GM21619 (cell line): Measurements from ENCODE around the gene DLK2.
"Not testable (repeated sequence)": the region's sequence is repeated elsewhere in the genome, so short reads cannot be mapped to it uniquely, and the experiment has no call there.

ENCODE experiments used
- ATAC-seq: cut with Tn5 transposase; IDR thresholded peaks from one replicate; pipeline ENCODE4 v1.9.1; 2021; ENCODE audit not compliant: unreplicated experiment

The DLK2 gene, protein sequence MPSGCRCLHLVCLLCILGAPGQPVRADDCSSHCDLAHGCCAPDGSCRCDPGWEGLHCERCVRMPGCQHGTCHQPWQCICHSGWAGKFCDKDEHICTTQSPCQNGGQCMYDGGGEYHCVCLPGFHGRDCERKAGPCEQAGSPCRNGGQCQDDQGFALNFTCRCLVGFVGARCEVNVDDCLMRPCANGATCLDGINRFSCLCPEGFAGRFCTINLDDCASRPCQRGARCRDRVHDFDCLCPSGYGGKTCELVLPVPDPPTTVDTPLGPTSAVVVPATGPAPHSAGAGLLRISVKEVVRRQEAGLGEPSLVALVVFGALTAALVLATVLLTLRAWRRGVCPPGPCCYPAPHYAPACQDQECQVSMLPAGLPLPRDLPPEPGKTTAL

DNA sequence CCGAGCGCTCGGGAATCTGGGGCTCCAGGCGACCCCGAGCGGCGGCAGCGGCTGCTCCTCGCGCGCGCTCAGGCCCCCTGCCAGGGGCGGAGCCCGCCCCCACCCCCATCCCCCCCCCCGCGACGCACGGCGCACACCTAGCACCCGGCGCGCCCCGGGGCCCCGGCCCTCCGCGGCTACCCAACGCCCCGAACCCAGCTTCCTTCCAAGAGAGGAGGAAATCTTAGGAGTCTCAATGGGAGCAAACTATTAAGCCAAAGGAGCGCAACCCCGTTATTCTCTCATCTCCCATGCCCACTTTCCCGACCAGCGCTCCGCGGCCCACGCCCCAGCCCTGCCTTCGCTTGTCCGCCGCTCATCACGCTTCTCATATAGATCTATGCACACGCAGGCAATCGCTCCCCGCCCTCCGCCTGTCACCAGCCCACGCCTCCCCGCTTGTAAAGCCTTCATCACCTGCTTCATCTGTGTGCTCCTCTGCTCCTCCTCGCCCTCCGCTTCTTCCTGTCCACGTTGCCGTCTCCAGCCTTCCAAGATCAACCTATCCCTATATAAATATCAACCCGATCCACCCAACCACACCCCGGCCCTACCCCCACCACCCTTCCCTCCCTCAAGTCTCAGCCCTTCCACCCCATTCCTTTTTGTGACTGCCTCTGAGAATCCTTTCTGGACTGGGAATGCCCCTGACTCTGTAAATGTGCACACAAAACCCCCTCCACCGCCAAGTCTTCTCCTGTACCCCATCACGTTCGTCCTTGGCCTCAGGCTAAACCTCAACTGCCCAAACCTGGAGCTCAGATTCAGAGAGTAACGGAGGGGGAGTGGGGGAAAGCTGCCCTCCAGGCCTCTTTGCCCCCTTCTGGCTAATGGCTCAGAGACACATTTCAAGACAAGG lies at the start of gene DLK2:
Gene DLK2 (minus strand): TSS at position 18 of the 898 bp plus-strand sequence. CDS start 723 bp downstream, outside the sequence.
- no peak for ATAC-seq

DNA sequence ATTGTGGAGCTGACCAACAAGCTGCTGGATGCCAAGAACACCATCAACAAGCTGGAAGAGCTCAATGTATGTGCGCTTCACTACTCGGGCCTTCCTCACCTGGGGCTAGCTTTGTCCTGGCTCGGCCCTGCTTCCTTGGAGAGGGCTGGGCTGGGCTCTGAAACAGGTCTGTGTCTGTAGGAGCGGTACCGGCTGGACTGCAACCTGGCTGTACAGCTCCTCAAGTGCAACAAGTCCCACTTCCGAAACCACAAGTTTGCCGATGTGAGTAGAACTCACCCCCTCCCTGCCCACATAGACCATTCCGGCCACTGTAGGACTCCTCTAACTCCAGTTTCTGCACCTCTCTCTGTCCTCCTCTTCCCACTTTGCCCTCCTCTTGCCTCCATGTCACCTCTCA lies 48.1 kb upstream of the DLK2 start:
- ATAC-seq = no peak

DNA sequence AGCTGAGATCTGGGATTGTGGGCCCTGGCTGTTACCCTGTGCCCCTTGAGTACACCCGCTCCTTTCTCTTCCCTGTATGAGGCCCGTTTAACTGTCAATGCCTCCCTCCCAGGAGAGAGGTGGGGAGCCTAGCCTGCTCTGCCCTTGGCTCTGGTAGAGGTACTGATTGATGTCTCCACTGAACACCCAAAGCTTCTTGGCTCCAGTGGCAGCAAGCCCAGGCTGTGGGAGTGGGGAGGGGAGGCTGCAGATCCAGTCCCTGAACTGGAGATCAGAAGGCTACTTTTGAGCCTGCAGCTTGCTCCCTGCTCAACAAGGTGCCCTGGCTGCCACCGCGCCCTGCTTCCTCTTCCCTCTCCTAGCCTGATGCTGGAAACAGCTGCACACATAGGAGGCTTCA lies 47.3 kb upstream of the DLK2 start:
- ATAC-seq = no peak

DNA sequence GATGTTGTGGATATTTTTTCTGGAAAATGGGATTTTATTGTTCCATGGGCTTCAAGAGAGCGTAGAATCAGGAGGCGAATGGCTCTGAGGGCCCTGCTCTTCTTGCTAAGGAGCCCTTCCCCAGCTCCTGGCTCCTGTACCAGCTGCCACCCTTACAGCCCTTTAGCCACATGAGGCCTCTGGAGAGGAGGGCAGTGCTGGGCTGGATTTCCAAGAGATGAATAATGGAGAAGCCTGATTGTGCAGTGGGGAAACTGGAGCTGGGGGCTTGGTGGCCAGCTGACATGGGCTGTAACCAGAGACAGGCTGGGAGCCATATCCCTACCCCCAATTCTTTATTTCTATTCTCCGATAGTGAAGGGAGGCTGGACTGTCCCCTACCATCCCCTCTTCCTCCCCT lies 45.6 kb upstream of the DLK2 start:
- ATAC-seq = no peak

DNA sequence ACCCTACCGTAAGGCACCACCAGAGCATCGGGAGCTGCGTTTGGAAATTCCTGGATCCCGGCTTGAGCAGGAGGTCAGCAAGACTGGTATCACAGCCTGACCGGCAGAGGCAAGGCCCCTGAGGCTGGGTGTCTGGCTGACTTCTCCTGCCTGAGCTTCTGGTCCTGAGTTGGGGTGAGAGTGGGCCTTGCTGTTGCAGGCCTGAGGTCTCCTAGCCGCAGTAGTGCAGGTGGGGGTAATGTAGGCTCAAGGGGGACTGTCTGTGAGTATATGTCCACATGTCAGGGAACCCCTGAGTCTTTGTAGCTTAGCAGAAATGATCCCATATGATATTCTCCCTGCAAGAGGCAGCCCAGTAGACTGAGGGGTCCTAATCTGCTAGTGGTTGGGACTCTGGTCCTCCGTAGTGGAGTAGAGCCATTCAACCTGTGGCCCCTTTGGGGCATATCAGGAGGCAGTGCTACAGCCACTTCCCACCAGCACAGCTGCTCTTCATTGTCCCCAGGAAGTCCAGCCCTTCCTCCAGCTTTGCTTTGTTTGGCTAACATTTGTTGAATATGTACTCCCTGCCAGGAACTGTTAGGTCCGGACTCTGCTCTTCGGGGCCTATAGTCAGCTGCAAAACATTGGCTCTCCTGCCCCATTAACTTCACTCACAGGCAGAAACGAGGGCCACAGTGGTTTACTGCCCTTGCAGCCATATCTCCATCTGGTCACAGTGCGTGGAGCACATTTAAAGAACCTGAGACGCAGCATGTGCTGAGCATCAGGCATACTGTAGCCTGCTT lies 43.9 kb upstream of the DLK2 start:
- ATAC-seq = no peak

DNA sequence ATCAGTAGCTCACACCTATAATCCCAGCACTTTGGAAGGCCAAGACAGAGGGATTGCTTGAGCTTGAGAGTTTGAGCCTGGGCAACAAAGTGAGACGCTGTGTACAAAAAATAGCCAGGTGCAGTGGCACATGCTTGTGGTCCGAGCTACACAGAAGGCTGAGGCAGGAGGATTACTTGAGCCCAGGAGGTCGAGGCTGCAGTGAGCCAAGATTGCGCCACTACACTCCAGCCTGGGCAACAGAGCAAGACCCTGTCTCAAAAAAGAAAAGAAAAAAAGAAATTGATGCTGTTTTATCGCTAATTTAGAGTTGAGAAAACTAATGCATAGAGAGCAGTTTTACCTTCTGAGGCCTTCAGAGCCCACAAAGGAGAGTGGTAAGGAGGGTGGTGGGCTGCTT lies 42.9 kb upstream of the DLK2 start:
- ATAC-seq = not testable (repeated sequence)

DNA sequence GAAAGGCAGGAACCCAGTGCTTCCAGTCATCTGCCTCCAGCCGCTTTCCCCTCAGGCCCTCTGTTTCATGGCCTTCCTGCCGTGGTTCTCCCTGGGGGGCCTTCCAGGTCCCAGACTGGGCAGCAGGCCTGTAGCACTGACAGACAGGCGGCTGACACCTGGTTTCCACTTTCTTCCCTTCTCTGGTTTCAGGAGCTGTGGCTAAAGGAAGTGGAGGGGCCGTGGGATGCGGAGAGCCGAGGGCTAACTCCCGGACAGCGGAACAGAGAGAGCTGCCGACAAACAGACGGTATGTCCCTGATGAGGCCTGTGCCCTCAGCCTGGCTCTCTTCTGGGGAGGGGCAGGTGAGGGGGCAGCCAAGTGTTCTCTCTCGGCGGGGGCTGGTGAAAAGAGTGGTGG lies 42.3 kb upstream of the DLK2 start:
- no peak for ATAC-seq

DNA sequence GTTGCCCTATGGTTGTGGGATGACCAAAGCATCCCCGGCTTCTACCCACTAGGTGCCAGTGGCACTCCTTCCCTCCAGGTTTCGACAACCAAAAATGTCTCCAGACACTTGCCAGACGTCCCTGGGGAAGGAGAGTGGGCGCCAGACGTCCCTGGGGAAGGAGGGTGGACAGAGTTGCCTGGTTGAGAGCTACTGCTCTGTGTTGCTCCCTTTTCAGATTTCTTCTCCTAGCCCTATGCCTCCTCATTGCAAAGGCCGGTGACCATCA lies 41.7 kb upstream of the DLK2 start:
- no peak for ATAC-seq

DNA sequence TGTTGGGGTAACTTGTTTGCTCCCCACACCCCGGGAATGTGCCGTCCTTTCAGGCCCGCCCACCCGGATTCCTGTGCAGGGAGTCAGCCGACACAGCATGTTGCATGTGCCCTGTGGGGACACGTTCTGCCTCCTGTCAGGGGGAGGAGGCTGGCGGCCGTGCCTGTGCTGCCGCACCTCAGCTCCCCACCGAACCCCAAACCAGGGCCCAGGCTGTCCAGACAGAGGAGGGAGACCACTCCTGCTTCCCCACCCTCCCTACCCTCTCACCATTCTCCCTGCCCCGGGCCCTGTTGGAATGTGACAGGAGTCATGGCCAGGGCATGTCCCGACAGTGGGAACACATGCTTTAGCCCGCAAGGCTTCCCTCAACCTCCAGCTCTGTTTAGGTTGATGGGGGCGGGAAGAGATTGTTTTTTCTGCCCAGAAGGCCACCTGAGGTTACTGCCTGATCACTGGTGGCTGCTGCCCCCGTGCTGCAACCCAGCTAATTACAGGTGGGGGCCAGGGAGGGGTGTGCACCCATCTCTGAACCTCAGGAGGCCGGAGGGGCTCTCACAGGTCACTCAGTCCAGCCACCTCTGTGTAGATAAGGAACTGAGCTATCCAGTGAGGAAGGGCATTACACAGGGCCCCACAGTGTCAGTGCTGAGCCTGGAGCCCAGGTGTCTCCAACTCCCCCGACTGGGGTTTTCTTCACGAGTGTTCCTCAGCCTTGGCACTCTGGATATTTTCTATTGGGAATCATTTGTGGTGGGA lies 41.2 kb upstream of the DLK2 start:
- ATAC-seq = no peak

DNA sequence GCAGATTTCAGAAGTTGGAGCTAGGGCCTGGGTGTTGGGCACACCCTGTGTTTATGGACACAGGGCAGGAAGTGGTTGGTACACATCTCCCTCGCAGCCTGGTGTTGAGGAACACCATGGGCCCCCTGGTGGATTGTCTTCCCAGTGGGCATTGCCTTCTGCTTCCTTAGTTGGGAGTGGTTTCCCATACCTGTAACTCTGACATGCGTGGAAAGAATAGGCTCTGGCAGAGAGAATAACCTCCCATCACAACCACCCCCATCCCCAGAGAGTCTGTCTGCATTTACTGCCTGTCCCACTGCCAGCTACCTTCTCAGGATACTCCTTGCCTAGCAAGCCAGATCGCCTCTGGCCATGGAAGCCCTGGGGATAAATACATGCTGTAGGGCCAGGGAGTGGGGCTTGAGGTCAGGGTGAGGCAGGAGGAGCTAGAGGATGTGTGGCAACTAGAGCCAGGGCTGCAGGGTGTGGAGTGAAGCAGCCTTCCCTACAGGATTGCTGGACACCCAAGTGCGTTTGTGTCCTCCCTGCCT lies 40.1 kb upstream of the DLK2 start:
- no peak for ATAC-seq

DNA sequence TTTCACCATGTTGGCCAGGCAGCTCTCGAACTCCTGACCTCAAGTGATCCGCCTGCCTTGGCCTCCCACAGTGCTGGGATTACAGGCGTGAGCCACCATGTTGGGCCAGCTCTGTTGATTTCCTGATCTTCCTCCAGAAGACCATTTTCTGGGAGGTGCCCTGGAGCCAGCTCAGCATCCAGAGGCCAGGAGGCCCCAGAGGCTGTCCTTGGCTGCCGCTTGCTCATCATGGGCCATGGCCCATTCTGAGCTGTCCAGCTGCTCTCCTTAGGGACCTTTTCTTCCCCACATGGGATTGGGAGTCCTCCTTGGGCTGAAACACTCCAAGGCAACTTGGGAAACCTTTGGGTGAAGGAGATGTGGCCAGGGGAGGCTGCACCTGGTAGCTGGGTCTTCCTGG lies 39.4 kb upstream of the DLK2 start:
- no peak for ATAC-seq

DNA sequence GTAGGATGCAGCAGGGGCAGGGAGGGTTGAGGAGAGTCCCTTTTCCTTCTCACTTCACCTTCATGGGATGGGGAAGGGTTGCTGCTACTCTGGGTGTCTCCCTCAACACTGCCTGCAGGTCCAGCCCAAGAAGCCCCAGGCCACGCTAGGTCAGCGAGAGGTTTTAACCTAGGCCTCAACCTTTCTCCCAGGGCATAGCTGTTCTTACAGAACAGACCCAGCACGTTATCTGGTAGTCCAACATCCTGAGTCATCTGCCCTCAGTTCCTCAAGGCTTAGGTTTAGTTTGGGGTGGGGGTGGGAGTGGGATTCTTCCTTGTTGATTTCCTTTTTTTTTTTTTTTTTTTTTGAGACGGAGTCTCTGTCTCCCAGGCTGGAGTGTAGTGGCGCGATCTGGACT lies 39.0 kb upstream of the DLK2 start:
- ATAC-seq = no peak

DNA sequence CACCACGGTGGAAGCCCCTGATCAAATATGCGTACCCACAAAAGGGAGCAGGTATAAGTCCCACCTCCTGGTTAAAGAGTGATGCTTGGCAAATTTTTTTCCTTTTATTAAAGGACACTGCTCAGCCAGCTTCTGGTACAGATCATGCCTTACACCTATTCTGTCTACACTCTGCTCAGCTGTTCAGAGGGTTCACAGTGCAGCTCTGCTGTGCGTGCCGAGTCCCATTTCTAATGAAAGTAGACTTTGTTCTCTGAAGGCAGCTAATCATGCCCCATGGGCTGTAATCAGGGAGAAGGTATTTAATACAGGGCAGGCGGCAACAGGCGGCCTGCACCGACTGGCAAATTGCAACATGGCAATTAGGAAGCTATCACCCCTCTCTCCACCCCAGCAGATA lies 38.5 kb upstream of the DLK2 start:
- ATAC-seq = no peak

DNA sequence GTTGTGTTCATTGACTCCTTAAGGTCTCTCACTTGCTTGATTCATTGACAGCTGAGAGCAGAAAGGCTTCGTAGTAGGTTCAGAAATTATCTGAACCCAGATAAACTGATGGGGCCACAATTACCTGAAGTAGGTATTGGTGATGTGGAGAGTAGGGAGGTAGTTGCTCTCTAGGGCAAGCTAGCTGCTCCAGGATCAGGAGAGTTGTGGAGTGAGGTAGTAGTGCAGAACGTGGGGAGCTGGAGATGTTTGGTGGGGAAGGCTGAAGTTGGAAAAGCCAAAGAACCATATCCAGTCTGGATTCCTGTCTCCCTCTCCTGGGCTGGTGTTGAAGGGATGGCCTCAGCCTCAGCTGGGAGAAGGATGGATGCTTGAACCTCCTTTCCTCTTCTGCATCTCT lies 37.9 kb upstream of the DLK2 start:
- no peak for ATAC-seq

DNA sequence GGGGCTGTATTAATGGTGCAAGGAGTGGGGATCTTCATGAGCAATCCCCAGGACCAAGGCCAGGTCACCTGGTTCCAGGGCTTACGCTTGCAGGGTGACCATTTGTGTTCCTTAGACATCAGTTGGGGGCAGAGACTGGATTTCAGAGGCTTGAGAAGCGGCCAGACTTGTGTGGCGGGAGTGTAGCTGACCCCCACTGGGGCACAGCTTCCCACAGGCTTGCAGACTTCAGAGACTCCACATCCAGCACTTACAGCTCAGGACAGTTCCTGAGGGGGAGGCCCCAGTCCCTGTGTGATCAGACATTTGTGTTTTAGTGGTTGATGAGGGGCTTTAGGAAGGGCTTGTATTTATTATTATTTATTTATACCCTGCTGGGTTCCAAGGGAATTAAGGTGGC lies 37.3 kb upstream of the DLK2 start:
- no peak for ATAC-seq

DNA sequence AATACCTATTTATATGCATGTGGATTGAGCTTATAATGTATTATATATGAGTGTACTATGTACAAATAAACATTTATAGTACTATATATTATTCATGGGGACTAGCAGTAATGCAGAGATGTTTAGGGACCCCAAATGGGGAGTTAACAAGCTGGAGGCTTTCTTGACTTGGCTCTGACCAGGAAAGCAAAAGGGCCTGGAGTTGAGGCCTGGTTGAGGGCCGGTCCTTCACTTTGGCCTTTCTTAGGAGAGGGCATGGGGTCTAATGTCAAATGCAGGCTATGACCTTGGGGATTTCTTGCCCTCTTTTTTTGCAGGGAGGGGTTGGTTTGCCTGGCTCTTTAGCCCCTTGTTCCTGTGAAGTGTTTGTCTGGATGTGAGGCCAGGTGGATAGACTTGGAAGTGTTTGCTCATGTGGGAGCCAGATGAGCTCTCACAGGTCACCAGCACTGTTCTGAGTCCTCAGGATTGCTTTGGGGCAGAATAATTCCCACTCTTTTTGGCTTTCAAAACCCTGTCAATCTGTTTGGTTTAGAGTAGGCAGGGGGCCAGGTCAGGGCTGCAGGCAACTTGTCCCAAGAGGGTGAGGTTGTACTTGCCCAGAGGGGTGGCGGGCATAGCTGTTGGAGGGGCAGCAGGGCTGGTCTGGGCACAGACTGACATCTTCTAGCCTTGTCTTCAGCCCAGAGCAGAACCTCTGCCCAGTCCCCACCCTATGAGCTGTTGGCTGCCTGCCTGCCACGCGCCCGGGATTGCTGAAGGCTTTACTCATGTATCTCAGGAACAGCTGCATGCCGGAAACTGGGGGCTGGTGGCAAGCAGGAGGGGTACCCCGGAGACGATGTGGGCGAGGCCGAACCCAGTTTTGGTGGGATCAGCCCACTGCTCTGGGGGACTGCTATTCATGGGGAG lies 36.7 kb upstream of the DLK2 start:
- no peak for ATAC-seq

DNA sequence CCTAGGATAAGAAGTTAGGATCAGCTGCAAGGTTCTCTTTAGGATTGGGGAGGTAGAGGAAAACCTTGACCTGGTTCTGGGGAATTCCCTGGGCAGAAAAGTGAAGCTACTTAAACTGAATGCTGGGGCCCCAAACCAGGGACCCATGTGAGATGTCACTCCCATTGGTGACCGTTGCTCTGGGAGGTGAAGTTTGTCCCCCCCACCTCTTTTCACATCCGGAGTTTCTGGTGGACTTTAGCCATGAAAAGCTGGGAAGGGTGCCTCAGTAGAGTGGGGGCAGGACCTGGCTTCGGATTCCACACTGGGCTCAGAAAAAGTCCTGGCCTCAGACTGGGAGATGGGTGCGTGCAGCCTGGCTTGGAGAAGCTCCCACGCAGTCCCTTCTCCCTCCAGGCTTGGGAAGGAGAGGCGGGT lies 35.2 kb upstream of the DLK2 start:
- no peak for ATAC-seq

DNA sequence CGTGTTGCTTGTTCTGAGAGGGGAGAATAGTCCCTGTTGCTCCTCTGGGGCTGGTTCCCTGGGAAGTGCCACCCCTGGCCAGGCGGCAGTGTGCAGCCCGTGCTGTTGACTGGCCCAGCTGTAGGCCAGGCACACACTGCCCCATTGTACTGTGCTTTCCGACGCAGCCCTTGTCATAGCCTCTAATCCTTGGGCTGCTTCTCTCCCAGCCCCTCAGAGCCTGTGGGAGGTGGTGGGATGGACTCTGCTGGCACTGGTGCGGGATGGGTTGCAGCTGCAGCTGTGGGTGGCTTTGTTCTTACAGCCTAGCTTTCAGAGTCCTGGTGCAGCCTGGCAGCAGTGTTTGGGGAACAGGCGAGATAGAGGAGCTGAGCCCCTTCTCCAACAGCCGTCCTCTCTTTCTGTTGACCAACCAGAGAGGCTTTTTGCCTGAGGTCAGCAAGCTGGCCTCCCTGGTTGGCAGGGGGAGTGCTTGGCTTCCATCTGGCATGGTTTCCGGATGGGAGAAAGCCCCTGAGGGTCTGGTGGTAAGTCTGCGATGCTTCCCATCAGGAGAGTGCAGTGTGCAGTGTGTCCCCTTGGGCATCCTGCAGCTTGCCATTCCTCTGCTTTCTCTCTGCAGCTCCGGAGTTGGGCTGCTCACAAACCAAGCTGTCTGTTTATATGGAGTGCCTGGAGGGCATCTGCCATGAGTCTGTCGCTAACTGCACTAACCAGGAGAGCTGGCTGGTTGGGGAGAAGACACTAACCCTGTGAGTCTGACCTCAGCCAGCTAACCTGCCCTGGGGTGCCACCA lies 34.1 kb upstream of the DLK2 start:
- ATAC-seq = no peak
